PC-9 (cell line): ENCODE measurements around the gene CYGB. TPM values are rescaled to one million over a fixed set of nuclear protein-coding genes. Genes with fewer than 3 reads are reported as not detected.
A peak's percentile ranks its signal among the peaks of the same experiment; 100 is the strongest.

Source experiments
- BruUV-seq: library from RNA; stranded (reverse); fragments of 400-500 nt; replicated peaks from 2 replicates; lab custom pipeline; 2021; lab: Mats Ljungman, UMichigan
- CTCF ChIA-PET: fragments of 300-600 bp; sonication (Branson Sonifier 250); formaldehyde crosslinking; loops from one replicate; lab custom pipeline; 2022; ENCODE audit warnings: antibody characterized with exemption; lab: Charles Lee
- POLR2A ChIA-PET: fragments of 300-600 bp; sonication (Branson Sonifier 250); formaldehyde crosslinking; loops from one replicate; lab custom pipeline; 2022; ENCODE audit warnings: antibody characterized with exemption; ENCODE audit not compliant: unreplicated experiment; lab: Charles Lee
- DNase-seq, 2 experiments: peaks; one replicate each; pipeline versions ENCODE4 v3.0.0 to v3.0.0-alpha.2; 2015 to 2022; ENCODE audit warnings: mixed read lengths in 1 of 2
- H2AFZ ChIP-seq: fragments of 200-600 bp; sonication (generic); 2 replicates; pipeline ENCODE4 v1.8.1; 2017; ENCODE audit warnings: antibody characterized with exemption
- H3F3A ChIP-seq: fragments of 200-600 bp; sonication (generic); 2 replicates; pipeline ENCODE4 v1.8.1; 2017; ENCODE audit warnings: antibody characterized with exemption, mild to moderate bottlenecking, low read depth; ENCODE audit not compliant: insufficient read depth
- H3K27ac ChIP-seq: fragments of 200-600 bp; sonication (generic); 2 replicates; pipeline ENCODE4 v1.6.1; 2016; ENCODE audit warnings: mixed run types
- H3K27me3 ChIP-seq: fragments of 200-600 bp; sonication (generic); 2 replicates; pipeline ENCODE4 v1.6.1; 2016; ENCODE audit warnings: low read depth, mixed run types; ENCODE audit not compliant: insufficient read depth
- H3K36me3 ChIP-seq: fragments of 200-600 bp; sonication (generic); 2 replicates; pipeline ENCODE4 v1.6.1; 2016; ENCODE audit warnings: low read depth, mixed run types
- H3K4me1 ChIP-seq: fragments of 200-600 bp; sonication (generic); replicated peaks from 2 replicates; pipeline ENCODE4 v1.6.1; 2016; ENCODE audit warnings: mixed run types; ENCODE audit not compliant: insufficient read depth
- H3K4me2 ChIP-seq: fragments of 200-600 bp; sonication (generic); 2 replicates; pipeline ENCODE4 v1.6.1; 2017; ENCODE audit warnings: mixed run types
- H3K4me3 ChIP-seq: fragments of 200-600 bp; sonication (generic); 2 replicates; pipeline ENCODE4 v1.6.1; 2016; ENCODE audit warnings: mixed run types
- H3K79me2 ChIP-seq: fragments of 200-600 bp; sonication (generic); 2 replicates; pipeline ENCODE4 v1.6.1; 2017; ENCODE audit warnings: low read depth, mixed run types
- H3K9me2 ChIP-seq: fragments of 200-600 bp; sonication (generic); 2 replicates; pipeline ENCODE4 v1.8.1; 2017; ENCODE audit warnings: mild to moderate bottlenecking; ENCODE audit not compliant: insufficient read depth
- H3K9me3 ChIP-seq: fragments of 200-600 bp; sonication (generic); 2 replicates; pipeline ENCODE4 v1.8.1; 2016; ENCODE audit warnings: low read depth; ENCODE audit not compliant: insufficient read depth
- H4K20me1 ChIP-seq: fragments of 200-600 bp; sonication (generic); 2 replicates; pipeline ENCODE4 v1.8.1; 2017; ENCODE audit not compliant: insufficient read depth
- EZH2 ChIP-seq: fragments of 200-600 bp; sonication (generic); IDR thresholded peaks from 2 replicates; pipeline ENCODE4 v1.8.0; 2017; ENCODE audit warnings: antibody characterized with exemption, low read depth
- intact Hi-C: fragments of 100-400 bp; cut with micrococcal nuclease; formaldehyde crosslinking; loops from one replicate; pipeline ENCODE4 v1.10.0; 2022; ENCODE audit not compliant: unreplicated experiment
- total RNA-seq: library from RNA; stranded (reverse); gene quantifications from 2 replicates; pipeline ENCODE4 v1.2.3, GENCODE V29; 2021
- TF ChIP-seq, protein P1 (sequence below): fragments of 200-600 bp; sonication (generic); conservative IDR thresholded peaks from 2 replicates; pipeline ENCODE4 v1.6.1; 2017; ENCODE audit warnings: mixed run types, antibody characterized with exemption, mild to moderate bottlenecking, moderate library complexity

The CYGB gene
- total RNA-seq, 1 experiment from 2014 or later, result 1.1 TPM

DNA sequence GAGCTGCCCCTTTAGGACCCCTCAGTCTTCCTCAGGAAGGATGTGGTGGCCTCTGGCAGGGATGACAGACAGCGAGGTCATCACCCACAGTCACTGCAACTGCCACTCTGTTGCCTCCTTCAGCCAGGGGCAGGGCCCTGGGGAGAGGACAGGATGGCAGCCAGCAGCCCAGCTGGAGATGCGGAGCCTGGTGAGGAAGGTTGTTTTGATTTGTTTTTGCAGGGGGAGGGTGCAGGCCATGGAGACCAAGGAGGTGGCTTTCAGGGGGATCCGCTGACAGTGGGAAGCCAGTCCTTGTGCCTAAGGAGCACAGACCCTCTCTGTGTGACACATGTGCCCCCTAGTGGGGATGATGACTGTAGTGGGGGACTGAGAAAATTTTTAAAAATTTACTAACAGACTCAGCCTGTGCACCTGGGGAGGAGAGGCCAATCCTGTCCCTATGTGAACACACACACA is 9.7 kb upstream of the CYGB start:
- H3K27ac ChIP-seq, result no peak overlapping the region
- H3F3A ChIP-seq, result peaks cover 18% of the 10 kb centered on the region
- no peaks in the 10 kb centered on the region for H3K36me3 ChIP-seq
- no peaks in the 10 kb centered on the region for H3K9me2 ChIP-seq
- H3K79me2 ChIP-seq, result no peaks in the 10 kb centered on the region
- TF ChIP-seq, protein P1, sequence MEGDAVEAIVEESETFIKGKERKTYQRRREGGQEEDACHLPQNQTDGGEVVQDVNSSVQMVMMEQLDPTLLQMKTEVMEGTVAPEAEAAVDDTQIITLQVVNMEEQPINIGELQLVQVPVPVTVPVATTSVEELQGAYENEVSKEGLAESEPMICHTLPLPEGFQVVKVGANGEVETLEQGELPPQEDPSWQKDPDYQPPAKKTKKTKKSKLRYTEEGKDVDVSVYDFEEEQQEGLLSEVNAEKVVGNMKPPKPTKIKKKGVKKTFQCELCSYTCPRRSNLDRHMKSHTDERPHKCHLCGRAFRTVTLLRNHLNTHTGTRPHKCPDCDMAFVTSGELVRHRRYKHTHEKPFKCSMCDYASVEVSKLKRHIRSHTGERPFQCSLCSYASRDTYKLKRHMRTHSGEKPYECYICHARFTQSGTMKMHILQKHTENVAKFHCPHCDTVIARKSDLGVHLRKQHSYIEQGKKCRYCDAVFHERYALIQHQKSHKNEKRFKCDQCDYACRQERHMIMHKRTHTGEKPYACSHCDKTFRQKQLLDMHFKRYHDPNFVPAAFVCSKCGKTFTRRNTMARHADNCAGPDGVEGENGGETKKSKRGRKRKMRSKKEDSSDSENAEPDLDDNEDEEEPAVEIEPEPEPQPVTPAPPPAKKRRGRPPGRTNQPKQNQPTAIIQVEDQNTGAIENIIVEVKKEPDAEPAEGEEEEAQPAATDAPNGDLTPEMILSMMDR, result peak; percentile 69
- no peak for TF ChIP-seq EZH2
- no peaks in the 10 kb centered on the region for H3K27me3 ChIP-seq
- no peaks in the 10 kb centered on the region for H4K20me1 ChIP-seq
- DNase-seq, result peak in 1 of 2 experiments; percentile 47
- H3K9me3 ChIP-seq, result no peaks in the 10 kb centered on the region
- POLR2A ChIA-PET, result no interaction called here
- H3K4me2 ChIP-seq, result no peak overlapping the region
- CTCF ChIA-PET, result interaction anchor here (1.0 to 1.1 kb wide), 2 partner anchors 24 to 25 kb away, joined by 3 to 5 read pairs; no protein-coding TSS in a partner anchor
- intact Hi-C loops, result loop anchor here (1.0 kb wide), 2 partner anchors 24 to 80 kb away; partner anchors contain the start of gene AANAT
- H2AFZ ChIP-seq, result no peak overlapping the region
- no peak overlapping the region for H3K4me3 ChIP-seq
- H3K4me1 ChIP-seq, result peaks cover 15% of the 10 kb centered on the region
- BruUV-seq, result TSS peak; percentile 16

DNA sequence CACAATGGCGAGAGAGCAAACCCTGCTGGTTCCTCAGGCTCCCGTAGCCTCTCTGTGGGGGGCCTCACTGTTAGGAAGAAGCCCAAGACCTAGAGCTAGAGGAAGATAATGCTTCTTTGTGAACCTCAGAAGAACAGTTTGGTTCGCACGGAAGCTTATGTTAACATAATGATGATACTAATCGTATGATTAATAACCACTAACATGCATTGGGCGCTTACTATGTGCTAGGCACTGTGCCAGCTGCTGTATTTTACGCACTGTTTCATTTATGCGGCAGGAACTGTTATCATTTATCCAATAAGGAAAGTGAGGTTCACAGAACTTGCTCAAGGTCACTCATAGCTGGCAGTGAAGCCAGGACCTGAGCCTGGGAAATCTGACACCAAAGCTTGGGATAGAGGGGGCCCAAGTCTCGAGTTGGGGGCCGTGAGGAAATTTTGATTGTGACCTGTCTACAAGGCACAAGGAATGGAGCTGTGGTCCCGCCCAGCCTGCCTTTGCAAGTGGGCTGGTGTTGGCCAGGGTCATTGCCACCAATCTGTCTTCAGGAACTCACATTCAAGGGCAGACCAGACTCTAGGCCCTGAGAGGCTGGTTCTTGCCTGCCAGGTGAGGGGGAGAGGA is 9.2 kb upstream of the CYGB start:
- Histone ChIP-seq H4K20me1 (no peaks in the 10 kb centered on the region), H3K36me3 (no peaks in the 10 kb centered on the region), H2AFZ (no peak overlapping the region), H3F3A (peaks cover 17% of the 10 kb centered on the region), H3K27me3 (no peaks in the 10 kb centered on the region), H3K4me2 (no peak overlapping the region), H3K9me2 (no peaks in the 10 kb centered on the region), H3K9me3 (no peaks in the 10 kb centered on the region), H3K4me3 (no peak overlapping the region), H3K4me1 (peaks cover 14% of the 10 kb centered on the region), H3K27ac (no peak overlapping the region), H3K79me2 (no peaks in the 10 kb centered on the region)
- DNase-seq, result no peak
- BruUV-seq, result no TSS peak
- POLR2A ChIA-PET, result no interaction called here
- TF ChIP-seq, protein P1, result no peak
- no peak for TF ChIP-seq EZH2
- CTCF ChIA-PET, result interaction anchor here (0.5 to 1.1 kb wide), 4 partner anchors 23 to 112 kb away, joined by 3 to 10 read pairs (median 5); partner anchors contain the start of gene AANAT
- intact Hi-C loops, result loop anchor here (1.0 kb wide), 2 partner anchors 23 to 79 kb away; partner anchors contain the start of gene AANAT

DNA sequence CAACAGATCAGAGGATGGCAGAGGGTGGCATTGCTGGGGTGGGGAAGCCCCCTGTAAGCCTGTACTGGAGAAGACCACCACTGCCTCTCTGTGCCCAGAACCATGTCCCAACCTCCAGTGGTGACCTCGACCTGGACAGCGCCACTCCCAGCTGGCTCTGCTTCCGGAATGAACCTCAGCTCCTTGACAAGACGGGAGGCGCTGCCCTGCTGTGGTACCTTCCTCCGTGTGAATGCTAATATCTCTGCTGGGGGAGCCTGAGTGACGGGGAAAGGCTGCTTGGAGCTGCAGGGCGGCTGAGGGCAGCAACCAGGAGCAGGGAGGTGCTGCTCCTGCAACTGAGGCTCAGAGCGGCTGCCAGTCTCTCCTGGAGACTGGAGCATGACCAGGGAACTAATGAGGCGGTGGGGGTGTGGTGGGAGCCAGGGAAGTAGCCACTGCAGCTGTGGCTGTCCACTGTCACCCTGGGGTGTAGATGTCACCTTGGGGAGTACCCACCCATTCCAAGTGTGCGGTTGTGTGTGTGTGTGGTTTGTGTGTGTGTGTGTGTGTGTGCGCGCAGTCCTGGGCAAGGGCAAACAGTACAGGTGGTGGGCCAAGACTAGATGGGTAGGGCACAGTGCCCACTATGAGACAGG is 8.5 kb upstream of the CYGB start:
- intact Hi-C loops, result no loop called here
- no peak for DNase-seq
- no TSS peak for BruUV-seq
- H3F3A ChIP-seq, result peaks cover 11% of the 10 kb centered on the region
- no peak for TF ChIP-seq EZH2
- TF ChIP-seq, protein P1, result no peak
- ChIA-PET POLR2A (no interaction called here), CTCF (interaction anchor here (0.6 to 1.1 kb wide), 4 partner anchors 22 to 112 kb away, joined by 3 to 5 read pairs (median 4); no protein-coding TSS in a partner anchor)
- no peaks in the 10 kb centered on the region for H4K20me1 ChIP-seq
- H3K4me1 ChIP-seq, result peaks cover 8% of the 10 kb centered on the region
- no peak overlapping the region for H3K4me3 ChIP-seq
- no peaks in the 10 kb centered on the region for H3K36me3 ChIP-seq
- no peaks in the 10 kb centered on the region for H3K79me2 ChIP-seq
- H3K27me3 ChIP-seq, result no peaks in the 10 kb centered on the region
- H3K4me2 ChIP-seq, result no peak overlapping the region
- H3K9me3 ChIP-seq, result no peaks in the 10 kb centered on the region
- no peaks in the 10 kb centered on the region for H3K9me2 ChIP-seq
- no peak overlapping the region for H3K27ac ChIP-seq
- H2AFZ ChIP-seq, result no peak overlapping the region
